ENCODE measurements around the gene KCNG3.

KCNG3 gene

DNA sequence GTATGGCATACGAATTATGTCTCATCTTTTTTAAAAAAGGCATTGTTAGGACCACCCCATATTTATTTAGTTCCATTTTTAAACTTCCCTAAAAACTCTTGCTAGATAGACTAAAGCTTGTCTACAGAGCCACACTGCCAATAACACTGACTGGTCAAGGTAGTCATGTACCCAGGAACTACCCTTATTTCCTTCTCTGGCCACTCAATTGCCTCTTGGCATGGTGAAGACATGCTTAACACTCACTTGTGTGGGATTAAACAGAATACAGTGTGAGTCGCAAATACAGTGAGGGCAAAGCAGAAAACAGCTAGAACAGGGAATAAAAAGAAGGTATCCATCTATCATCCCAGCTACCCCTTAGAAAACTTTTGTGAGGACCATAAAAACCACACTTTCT lies 57.4 kb downstream of the KCNG3 start:
- no peak overlapping the region for H3K4me3 ChIP-seq (ENCODE audit: low read depth, low read length)
- no peak for DNase-seq (ENCODE audit: low read depth)
- TF ChIP-seq, protein P1, sequence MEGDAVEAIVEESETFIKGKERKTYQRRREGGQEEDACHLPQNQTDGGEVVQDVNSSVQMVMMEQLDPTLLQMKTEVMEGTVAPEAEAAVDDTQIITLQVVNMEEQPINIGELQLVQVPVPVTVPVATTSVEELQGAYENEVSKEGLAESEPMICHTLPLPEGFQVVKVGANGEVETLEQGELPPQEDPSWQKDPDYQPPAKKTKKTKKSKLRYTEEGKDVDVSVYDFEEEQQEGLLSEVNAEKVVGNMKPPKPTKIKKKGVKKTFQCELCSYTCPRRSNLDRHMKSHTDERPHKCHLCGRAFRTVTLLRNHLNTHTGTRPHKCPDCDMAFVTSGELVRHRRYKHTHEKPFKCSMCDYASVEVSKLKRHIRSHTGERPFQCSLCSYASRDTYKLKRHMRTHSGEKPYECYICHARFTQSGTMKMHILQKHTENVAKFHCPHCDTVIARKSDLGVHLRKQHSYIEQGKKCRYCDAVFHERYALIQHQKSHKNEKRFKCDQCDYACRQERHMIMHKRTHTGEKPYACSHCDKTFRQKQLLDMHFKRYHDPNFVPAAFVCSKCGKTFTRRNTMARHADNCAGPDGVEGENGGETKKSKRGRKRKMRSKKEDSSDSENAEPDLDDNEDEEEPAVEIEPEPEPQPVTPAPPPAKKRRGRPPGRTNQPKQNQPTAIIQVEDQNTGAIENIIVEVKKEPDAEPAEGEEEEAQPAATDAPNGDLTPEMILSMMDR (conservative IDR thresholded peaks at IDR 0.05; ENCODE audit: low read depth, low read length): no peak

DNA sequence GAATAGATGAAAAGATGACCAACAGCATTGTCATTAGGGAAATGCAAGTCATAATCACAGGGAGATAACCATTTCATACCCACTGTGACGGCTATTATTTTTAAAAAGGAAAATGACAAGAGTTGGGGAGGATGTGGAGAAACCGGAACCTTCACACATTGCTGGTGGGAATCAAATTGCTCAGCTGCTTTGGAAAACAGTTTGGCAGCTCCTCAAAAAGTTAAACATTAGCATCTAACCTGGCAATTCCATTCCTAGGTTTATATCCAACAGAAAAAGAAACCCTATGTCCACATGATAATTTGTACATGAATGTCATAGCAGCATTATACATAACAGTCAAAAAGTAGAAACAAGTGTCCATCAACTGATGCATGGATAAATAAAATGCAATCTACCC lies 58.2 kb downstream of the KCNG3 start:
- no peak for DNase-seq (ENCODE audit: low read depth)
- H3K4me3 ChIP-seq (ENCODE audit: low read depth, low read length): no peak overlapping the region
- TF ChIP-seq, protein P1 (conservative IDR thresholded peaks at IDR 0.05; ENCODE audit: low read depth, low read length): no peak

DNA sequence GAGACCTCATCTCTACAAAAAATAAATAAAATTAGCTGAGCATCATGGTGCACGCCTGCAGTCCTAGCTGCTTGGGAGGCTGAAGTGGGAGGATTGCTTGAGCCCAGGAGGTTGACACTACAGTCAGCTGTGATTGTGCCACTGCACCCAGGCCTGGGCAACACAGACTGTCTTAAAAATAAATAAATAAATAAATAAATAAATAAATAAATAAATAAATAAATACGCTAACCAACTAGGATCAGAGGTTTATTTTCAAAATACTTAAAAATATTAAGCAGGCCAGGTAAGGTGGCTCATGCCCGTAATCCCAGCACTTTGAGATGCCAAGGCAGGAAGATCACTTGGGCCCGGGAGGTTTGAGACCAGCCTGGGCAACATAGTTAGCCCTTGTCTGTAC lies 63.6 kb downstream of the KCNG3 start:
- TF ChIP-seq, protein P1 (conservative IDR thresholded peaks at IDR 0.05; ENCODE audit: low read depth, low read length): no peak
- no peak for DNase-seq (ENCODE audit: low read depth)
- no peak overlapping the region for H3K4me3 ChIP-seq (ENCODE audit: low read depth, low read length)

GRCh38 chr2:42429352-42429751 lies 64.4 kb downstream of the KCNG3 start:
- H3K4me3 ChIP-seq (ENCODE audit: low read depth, low read length): no peak overlapping the region
- no peak for DNase-seq (ENCODE audit: low read depth)
- TF ChIP-seq, protein P1 (conservative IDR thresholded peaks at IDR 0.05; ENCODE audit: low read depth, low read length): no peak

GRCh38 chr2:42425697-42426096 lies 68.1 kb downstream of the KCNG3 start:
- TF ChIP-seq, protein P1 (conservative IDR thresholded peaks at IDR 0.05; ENCODE audit: low read depth, low read length): no peak
- no peak overlapping the region for H3K4me3 ChIP-seq (ENCODE audit: low read depth, low read length)
- DNase-seq (ENCODE audit: low read depth): no peak

DNA sequence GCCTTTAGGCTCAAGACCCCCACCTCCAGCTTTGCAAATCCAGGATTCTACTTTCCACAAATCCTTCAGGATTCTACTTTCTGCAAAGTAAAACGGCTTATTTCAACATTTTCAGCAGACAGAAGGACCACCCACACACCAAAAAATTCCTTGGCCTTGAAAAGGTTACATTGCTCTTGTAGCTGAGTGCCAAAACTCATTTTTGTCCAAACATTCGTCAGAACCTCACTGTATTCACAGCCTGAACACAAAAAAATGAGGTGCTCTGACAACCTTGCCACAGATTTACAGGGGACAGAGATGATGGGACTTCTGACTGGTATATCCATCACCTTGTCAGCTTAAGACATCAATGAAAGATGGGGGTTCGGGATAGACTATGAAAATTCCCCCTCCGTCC lies 69.7 kb downstream of the KCNG3 start:
- peak; percentile 83 for DNase-seq (ENCODE audit: low read depth)
- H3K4me3 ChIP-seq (ENCODE audit: low read depth, low read length): no peak overlapping the region
- TF ChIP-seq, protein P1 (conservative IDR thresholded peaks at IDR 0.05; ENCODE audit: low read depth, low read length): no peak

DNA sequence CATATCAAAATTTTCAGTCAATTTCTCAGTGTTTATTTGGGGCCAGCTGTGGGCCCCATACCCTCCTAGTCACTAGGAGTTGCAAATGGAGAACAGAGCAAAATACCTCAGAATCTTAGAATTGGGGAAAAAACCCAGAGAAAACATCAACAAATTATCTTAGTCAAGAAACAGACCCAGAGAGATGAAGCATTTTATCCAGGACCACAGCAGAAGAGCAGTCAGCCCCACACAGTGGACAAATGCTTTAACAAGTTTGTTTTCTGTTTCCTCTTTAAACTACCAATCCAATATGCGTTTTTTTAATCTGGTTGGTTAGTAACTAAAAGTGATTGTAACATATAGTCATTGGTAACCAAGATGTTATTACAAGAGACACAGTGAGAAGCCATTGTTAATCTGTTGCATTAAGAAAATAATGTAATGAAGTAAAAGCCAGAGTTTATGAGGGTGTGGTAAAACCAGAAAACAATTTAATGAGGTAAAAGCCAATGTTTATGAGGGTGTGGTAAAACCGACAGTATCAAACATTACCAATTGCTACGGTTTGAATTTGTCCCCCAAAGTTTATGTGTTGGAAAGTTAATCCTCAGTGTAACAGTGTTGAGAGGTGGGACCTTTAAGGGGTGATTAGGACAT lies 72.1 kb downstream of the KCNG3 start:
- no peak overlapping the region for H3K4me3 ChIP-seq (ENCODE audit: low read depth, low read length)
- DNase-seq (ENCODE audit: low read depth): peak; percentile 51
- TF ChIP-seq, protein P1 (conservative IDR thresholded peaks at IDR 0.05; ENCODE audit: low read depth, low read length): peak; percentile 23

Data from choroid plexus epithelial cell (primary cell).